ENCODE results near the gene EIF4G3.

The EIF4G3 gene

GRCh38 chr1:20981915-20982314 lies 194.8 kb downstream of the EIF4G3 start:
- H3K27ac ChIP-seq: no peak overlapping the region
- H3K36me3 ChIP-seq: no peaks in the 10 kb centered on the region
- H3K9me3 ChIP-seq (ENCODE audit: severe bottlenecking): no peaks in the 10 kb centered on the region
- H3K4me3 ChIP-seq (ENCODE audit: low read depth, low read length): no peak overlapping the region
- no peak for DNase-seq
- no peaks in the 10 kb centered on the region for H3K27me3 ChIP-seq (ENCODE audit: insufficient read depth, low read depth, severe bottlenecking)
- peak; percentile 9; the same call in 1 of the 2 replicates for TF ChIP-seq CTCF (IDR thresholded peaks at IDR 0.05; ENCODE audit: low read depth, low read length)

GRCh38 chr1:20980051-20980450 lies 196.6 kb downstream of the EIF4G3 start:
- Histone ChIP-seq H3K27me3 (ENCODE audit: insufficient read depth, low read depth, severe bottlenecking) (no peaks in the 10 kb centered on the region), H3K9me3 (ENCODE audit: severe bottlenecking) (no peaks in the 10 kb centered on the region), H3K36me3 (no peaks in the 10 kb centered on the region), H3K4me3 (ENCODE audit: low read depth, low read length) (no peak overlapping the region), H3K27ac (no peak overlapping the region)
- TF ChIP-seq CTCF (IDR thresholded peaks at IDR 0.05; ENCODE audit: low read depth, low read length): no peak
- DNase-seq: no peak

- no peak overlapping the region for H3K4me3 ChIP-seq (ENCODE audit: low read depth, low read length)
- TF ChIP-seq CTCF (IDR thresholded peaks at IDR 0.05; ENCODE audit: low read depth, low read length): no peak
- H3K27ac ChIP-seq: no peak overlapping the region
- DNase-seq: no peak
- H3K36me3 ChIP-seq: no peaks in the 10 kb centered on the region
- H3K9me3 ChIP-seq (ENCODE audit: severe bottlenecking): no peaks in the 10 kb centered on the region
- H3K27me3 ChIP-seq (ENCODE audit: insufficient read depth, low read depth, severe bottlenecking): no peaks in the 10 kb centered on the region
Observed at GRCh38 chr1:20978413-20978812, 198.3 kb downstream of the EIF4G3 start.

GRCh38 chr1:20975668-20976067 lies 201.0 kb downstream of the EIF4G3 start:
- H3K36me3 ChIP-seq: peaks cover 25% of the 10 kb centered on the region

GRCh38 chr1:20974951-20975350 lies 201.7 kb downstream of the EIF4G3 start:
- Histone ChIP-seq H3K9me3 (ENCODE audit: severe bottlenecking) (no peaks in the 10 kb centered on the region), H3K4me3 (ENCODE audit: low read depth, low read length) (no peak overlapping the region), H3K36me3 (peaks cover 26% of the 10 kb centered on the region), H3K27ac (no peak overlapping the region), H3K27me3 (ENCODE audit: insufficient read depth, low read depth, severe bottlenecking) (no peaks in the 10 kb centered on the region)
- TF ChIP-seq CTCF (IDR thresholded peaks at IDR 0.05; ENCODE audit: low read depth, low read length): no peak
- DNase-seq: no peak

More at GRCh38 chr1:20975668-20976067, 201.0 kb downstream of the EIF4G3 start:
- DNase-seq: no peak
- Histone ChIP-seq H3K4me3 (ENCODE audit: low read depth, low read length) (no peak overlapping the region), H3K9me3 (ENCODE audit: severe bottlenecking) (no peaks in the 10 kb centered on the region), H3K27me3 (ENCODE audit: insufficient read depth, low read depth, severe bottlenecking) (no peaks in the 10 kb centered on the region), H3K27ac (no peak overlapping the region)
- TF ChIP-seq CTCF (IDR thresholded peaks at IDR 0.05; ENCODE audit: low read depth, low read length): no peak

GRCh38 chr1:20974069-20974468 lies 202.6 kb downstream of the EIF4G3 start:
- DNase-seq: no peak
- no peak overlapping the region for H3K27ac ChIP-seq
- H3K36me3 ChIP-seq: peaks cover 33% of the 10 kb centered on the region
- no peak overlapping the region for H3K4me3 ChIP-seq (ENCODE audit: low read depth, low read length)
- no peaks in the 10 kb centered on the region for H3K27me3 ChIP-seq (ENCODE audit: insufficient read depth, low read depth, severe bottlenecking)
- no peak for TF ChIP-seq CTCF (IDR thresholded peaks at IDR 0.05; ENCODE audit: low read depth, low read length)
- H3K9me3 ChIP-seq (ENCODE audit: severe bottlenecking): no peaks in the 10 kb centered on the region
